CD1c-positive myeloid dendritic cell (primary cell): Measurements from ENCODE around the gene LYZL4.

Experiments used
- DNase-seq: peaks from one replicate; pipeline ENCODE4 v3.0.0-alpha.2; 2016; ENCODE audit errors: extremely low spot score

LYZL4 gene

DNA sequence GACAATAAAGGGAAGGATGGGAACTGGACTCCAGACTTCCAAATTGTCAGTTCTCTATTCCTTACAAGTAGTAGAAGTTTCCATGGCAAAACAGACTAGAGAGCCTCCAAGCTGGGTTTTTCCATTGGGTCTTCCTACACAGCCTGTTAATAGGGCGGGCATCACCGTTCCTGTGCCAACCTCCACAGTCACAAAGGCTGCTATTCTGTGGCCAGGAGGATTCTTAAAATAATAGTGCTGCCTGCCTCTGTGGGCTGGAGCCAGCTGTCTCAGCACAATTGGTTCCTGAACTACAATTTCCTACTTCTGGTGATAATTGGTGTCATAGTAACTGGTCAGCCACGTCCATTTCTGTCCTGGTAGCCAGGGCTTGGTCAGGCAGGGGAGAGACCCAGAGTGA is 38.6 kb downstream of the LYZL4 start:
- no peak for DNase-seq

DNA sequence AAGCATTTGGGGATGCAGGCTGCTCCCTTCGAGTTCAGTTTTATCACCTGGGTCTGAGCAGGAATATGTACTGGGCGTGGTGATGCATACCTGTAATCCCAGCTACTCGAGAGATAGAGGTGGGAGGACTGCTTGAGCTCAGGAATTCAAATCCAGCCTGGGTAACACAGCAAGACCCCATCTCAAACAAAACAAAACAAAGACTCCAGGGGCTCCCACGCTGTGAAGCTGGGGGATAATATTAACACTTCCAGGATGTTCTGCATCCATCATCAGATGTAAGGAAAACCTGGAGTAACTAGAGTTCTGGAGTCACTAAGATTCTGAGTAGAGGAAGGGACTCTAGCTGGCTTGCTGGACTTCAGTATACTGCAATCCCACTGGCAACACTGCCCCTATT is 40.6 kb downstream of the LYZL4 start:
- no peak for DNase-seq

DNA sequence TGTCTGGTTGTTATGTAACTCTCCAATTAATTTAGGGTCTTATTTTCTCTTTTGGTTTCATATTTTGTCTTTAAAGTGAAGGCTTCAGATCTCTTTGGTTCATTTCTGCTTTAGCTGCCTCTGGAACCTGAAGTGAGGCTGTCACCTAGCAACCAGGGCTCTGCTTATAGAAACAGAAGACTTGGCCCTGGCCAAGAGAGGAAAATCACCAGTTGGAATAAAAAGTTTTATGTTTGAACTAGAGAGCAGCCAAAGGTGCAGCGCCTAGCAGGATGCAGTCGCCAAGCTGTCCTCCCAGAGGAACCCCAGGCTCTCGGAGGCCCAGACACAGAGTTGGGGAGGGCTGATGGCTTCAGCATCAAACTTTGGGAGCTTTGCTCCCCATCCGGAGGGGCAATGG is 41.1 kb downstream of the LYZL4 start:
- no peak for DNase-seq

DNA sequence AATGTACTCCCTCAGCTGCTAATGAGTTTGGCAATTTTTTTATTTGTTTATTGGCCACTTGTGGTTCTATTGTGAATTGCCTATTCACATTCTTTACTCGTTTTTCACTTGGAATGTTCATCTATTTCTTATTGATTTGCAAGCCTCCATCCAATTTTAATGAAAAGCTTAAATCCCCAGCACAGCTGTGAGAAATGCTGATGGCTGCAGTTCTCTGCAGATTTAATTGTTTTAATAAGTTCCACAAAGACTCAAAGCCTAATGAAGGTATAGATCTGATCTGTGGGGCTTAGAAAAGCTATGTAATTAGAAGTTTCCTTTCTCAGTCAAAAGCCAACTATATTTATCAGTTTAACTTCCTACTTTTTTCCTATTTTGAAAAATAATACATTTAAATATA is 41.5 kb downstream of the LYZL4 start:
- DNase-seq = no peak

GRCh38 chr3:42367903-42368302 is 42.5 kb downstream of the LYZL4 start:
- DNase-seq = no peak

DNA sequence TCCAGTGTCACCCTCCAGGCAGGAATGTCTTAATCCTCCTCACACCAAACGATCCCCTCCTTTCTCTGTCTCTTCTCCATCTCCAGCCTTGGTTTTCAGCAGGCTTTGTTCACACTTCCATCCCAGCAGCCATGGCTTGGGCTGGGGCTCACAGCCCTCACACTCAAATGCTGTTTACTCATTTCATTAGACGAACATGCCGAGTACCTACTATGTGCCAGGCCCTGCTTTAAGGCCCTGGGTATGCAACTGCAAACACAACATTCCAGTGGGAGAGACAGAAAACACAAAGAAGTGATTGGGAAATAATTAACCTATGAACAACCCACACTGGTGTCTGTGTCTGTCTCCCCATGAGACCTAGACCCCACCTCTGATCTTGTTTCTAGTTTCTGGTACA is 43.9 kb downstream of the LYZL4 start:
- DNase-seq = no peak

GRCh38 chr3:42357335-42357734 is 53.1 kb downstream of the LYZL4 start:
- DNase-seq = no peak

- DNase-seq = no peak
Observed at GRCh38 chr3:42355612-42356011, 54.8 kb downstream of the LYZL4 start.

GRCh38 chr3:42353631-42354030 is 56.8 kb downstream of the LYZL4 start:
- DNase-seq = no peak

- no peak for DNase-seq
Observed at GRCh38 chr3:42351207-42351606, 59.2 kb downstream of the LYZL4 start.

DNA sequence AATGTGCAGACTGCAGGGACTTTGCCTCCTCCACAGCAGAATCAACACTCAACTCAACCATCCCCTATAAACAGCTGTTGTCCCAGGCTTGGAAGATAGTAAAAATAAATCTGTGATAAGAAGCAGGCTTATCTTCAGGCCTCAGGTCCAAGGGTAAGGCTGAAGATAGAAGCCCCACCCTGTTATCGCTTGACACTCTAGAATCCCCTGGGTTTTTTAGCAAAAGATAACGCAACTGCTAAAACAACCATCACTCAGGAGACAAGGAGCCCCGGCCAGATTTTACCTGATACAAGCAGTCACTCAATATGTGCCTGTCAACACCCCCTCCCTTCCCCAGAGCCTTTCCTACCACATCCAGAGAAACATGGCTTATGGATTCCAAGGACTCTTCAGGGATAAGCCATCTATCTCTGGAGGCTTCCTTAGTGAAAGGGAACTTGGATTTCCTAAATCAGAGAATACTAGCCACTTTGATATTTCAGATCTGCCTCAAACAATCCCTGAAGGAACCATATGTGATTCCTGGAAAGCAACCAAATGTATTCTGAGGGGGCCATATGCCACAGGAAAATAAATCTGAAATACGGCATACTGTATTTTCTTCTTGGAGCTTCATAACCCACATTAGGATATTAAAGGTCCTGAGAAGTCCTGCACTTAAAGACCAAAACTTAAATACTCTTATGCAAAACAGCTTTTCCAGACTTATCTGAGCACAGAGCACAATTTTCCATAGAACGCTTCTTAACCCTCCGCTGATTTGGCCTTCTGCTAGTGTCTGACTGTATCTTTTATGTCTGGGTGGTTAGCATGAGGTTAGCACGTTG is 60.4 kb downstream of the LYZL4 start:
- DNase-seq = no peak

DNA sequence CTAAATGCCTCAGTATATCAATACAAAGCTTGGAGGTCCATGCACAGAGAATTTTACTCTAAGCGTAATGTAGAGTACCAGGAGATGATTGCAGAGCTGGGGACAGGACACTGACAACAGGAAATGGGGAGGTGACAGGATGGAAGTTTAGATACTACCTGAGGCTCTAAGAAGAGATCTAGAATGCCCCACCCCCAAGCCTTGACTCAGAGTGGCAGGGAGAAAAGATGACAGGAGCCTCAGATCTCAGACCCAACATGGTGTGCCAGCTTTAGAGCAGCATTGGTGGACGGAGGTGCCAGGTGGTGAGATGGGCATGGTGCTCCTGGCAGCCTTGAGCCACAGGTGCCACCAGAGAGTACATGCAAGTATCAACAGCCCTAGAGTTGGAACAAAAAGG is 62.5 kb downstream of the LYZL4 start:
- no peak for DNase-seq
